Keratinocyte (primary cell): Measurements from ENCODE around the gene PDE8A. TPM values are rescaled to one million over a fixed set of nuclear protein-coding genes. Genes with fewer than 3 reads are reported as not detected.

Experiments
- DNase-seq: peaks from one replicate; pipeline ENCODE4 v3.0.0-alpha.2; 2011; ENCODE audit warnings: low read depth, missing footprints, low spot score
- FAIRE-seq: peaks from 2 replicates; lab custom pipeline; 2011; peaks lifted over from hg19 to GRCh38; lab: Jason Lieb, UNC
- H2AFZ ChIP-seq: 2 replicates; pipeline ENCODE4 v1.6.0; 2012; ENCODE audit warnings: low read length, control low read depth, inconsistent platforms; ENCODE audit not compliant: control insufficient read depth
- H3K27ac ChIP-seq: 2 replicates; pipeline ENCODE4 v1.5.1; 2011; ENCODE audit warnings: low read length; ENCODE audit not compliant: control insufficient read depth, insufficient read depth
- H3K27me3 ChIP-seq: 3 replicates; pipeline ENCODE4 v1.6.0; 2011; ENCODE audit warnings: low read length; ENCODE audit not compliant: control insufficient read depth, insufficient read depth; ENCODE audit errors: extremely low read depth
- H3K36me3 ChIP-seq, 2 experiments: 2 replicates in 1 of 2; 3 replicates in 1 of 2; pipeline ENCODE4 v1.5.1; 2011; ENCODE audit warnings: low read length in 2 of 2, mild to moderate bottlenecking in 1 of 2; ENCODE audit not compliant: control insufficient read depth in 2 of 2, insufficient read depth in 2 of 2; ENCODE audit errors: extremely low read depth in 1 of 2
- H3K4me1 ChIP-seq: 3 replicates; pipeline ENCODE4 v1.5.1; 2011; ENCODE audit warnings: low read length; ENCODE audit not compliant: control insufficient read depth, insufficient read depth; ENCODE audit errors: extremely low read depth
- H3K4me2 ChIP-seq: 3 replicates; pipeline ENCODE4 v1.6.0; 2011; ENCODE audit warnings: low read depth, low read length; ENCODE audit not compliant: control insufficient read depth, insufficient read depth; ENCODE audit errors: extremely low read depth
- H3K4me3 ChIP-seq, 3 experiments: fragments of 200-600 bp in 1 of 3; sonication (generic) in 1 of 3; 2 replicates in 2 of 3; 3 replicates in 1 of 3; pipeline ENCODE4 v1.5.1; 2011 to 2016; ENCODE audit warnings: low read length in 3 of 3, mild to moderate bottlenecking in 3 of 3, control low read depth in 2 of 3, inconsistent platforms in 1 of 3, low read depth in 1 of 3, mixed read lengths in 1 of 3, mixed run types in 1 of 3, moderate library complexity in 1 of 3; ENCODE audit not compliant: control insufficient read depth in 2 of 3, insufficient read depth in 2 of 3; ENCODE audit errors: extremely low read depth in 1 of 3
- H3K79me2 ChIP-seq: 2 replicates; pipeline ENCODE4 v1.6.0; 2012; ENCODE audit warnings: low read length; ENCODE audit not compliant: control insufficient read depth, insufficient read depth
- H3K9ac ChIP-seq: 3 replicates; pipeline ENCODE4 v1.6.0; 2011; ENCODE audit warnings: low read length; ENCODE audit not compliant: control insufficient read depth, insufficient read depth; ENCODE audit errors: extremely low read depth
- H3K9me1 ChIP-seq: 3 replicates; pipeline ENCODE4 v1.6.0; 2011; ENCODE audit warnings: low read length; ENCODE audit not compliant: control insufficient read depth, insufficient read depth; ENCODE audit errors: extremely low read depth
- H3K9me3 ChIP-seq: 2 replicates; pipeline ENCODE4 v1.5.1; 2012; ENCODE audit warnings: low read depth, low read length; ENCODE audit not compliant: control insufficient read depth
- H4K20me1 ChIP-seq: 3 replicates; pipeline ENCODE4 v1.6.0; 2011; ENCODE audit warnings: low read length; ENCODE audit not compliant: control insufficient read depth, insufficient read depth; ENCODE audit errors: extremely low read depth
- EZH2 ChIP-seq: IDR thresholded peaks from one replicate; pipeline ENCODE4 v1.6.1; 2012; ENCODE audit warnings: inconsistent platforms, mild to moderate bottlenecking, low read length, moderate library complexity
- dilution Hi-C: fragments of 300-500 bp; cut with MboI; formaldehyde crosslinking; loops from one replicate; pipeline ENCODE4 v1.7.0; 2020; ENCODE audit warnings: low sequenced_read_pairs; ENCODE audit not compliant: extremely low pct_ligation_motif_present
- polyA plus RNA-seq, 5 experiments: library from polyadenylated mRNA; depleted of rRNA in 3 of 5; stranded (reverse) in 3 of 5; stranded (forward) in 1 of 5; unstranded in 1 of 5; fragments of >200 nt; gene quantifications; 1 replicate in 1 of 5; 2 replicates in 3 of 5; 3 replicates in 1 of 5; pipeline versions ENCODE4 v1.2.1 to v1.2.3, GENCODE V29; 2011 to 2012; ENCODE audit warnings: missing spikeins in 2 of 5, low read depth in 1 of 5, low replicate concordance in 1 of 5
- TF ChIP-seq, protein P1 (sequence below), 3 experiments: IDR thresholded peaks in 1 of 3; conservative IDR thresholded peaks in 1 of 3; optimal IDR thresholded peaks in 1 of 3; 2 replicates in 2 of 3; 3 replicates in 1 of 3; pipeline versions ENCODE3 to v1.5.1; 2011; ENCODE audit warnings: low read length in 3 of 3, mild to moderate bottlenecking in 3 of 3, moderate library complexity in 2 of 3, control low read depth in 1 of 3, inconsistent platforms in 1 of 3; ENCODE audit not compliant: insufficient read depth in 2 of 3; ENCODE audit errors: extremely low read depth in 1 of 3

Gene PDE8A
- polyA plus RNA-seq, 1 donor (not counting 4 experiments of a cell fraction or from before 2014, with no cell fraction given) = 24.1 TPM

- no peak overlapping the region for H3K9ac ChIP-seq
- dilution Hi-C loops = no loop called here
Observed at GRCh38 chr15:85112997-85113396, 131.3 kb downstream of the PDE8A start.

GRCh38 chr15:85114886-85115285, 133.2 kb downstream of the PDE8A start:
- Histone ChIP-seq H3K4me3 (no peak overlapping the region), H3K4me1 (peaks cover 4% of the 10 kb centered on the region), H2AFZ (no peak overlapping the region), H3K79me2 (no peaks in the 10 kb centered on the region), H3K4me2 (no peak overlapping the region), H3K27ac (no peak overlapping the region), H3K27me3 (no peaks in the 10 kb centered on the region), H3K9ac (no peak overlapping the region), H3K36me3 (peaks cover 0 to 6% of the 10 kb centered on the region in 2 experiments), H3K9me1 (no peaks in the 10 kb centered on the region), H4K20me1 (no peaks in the 10 kb centered on the region), H3K9me3 (no peaks in the 10 kb centered on the region)
- dilution Hi-C loops = no loop called here
- DNase-seq (no peak), FAIRE-seq (no peak)
- no peak for TF ChIP-seq EZH2
- TF ChIP-seq, protein P1, sequence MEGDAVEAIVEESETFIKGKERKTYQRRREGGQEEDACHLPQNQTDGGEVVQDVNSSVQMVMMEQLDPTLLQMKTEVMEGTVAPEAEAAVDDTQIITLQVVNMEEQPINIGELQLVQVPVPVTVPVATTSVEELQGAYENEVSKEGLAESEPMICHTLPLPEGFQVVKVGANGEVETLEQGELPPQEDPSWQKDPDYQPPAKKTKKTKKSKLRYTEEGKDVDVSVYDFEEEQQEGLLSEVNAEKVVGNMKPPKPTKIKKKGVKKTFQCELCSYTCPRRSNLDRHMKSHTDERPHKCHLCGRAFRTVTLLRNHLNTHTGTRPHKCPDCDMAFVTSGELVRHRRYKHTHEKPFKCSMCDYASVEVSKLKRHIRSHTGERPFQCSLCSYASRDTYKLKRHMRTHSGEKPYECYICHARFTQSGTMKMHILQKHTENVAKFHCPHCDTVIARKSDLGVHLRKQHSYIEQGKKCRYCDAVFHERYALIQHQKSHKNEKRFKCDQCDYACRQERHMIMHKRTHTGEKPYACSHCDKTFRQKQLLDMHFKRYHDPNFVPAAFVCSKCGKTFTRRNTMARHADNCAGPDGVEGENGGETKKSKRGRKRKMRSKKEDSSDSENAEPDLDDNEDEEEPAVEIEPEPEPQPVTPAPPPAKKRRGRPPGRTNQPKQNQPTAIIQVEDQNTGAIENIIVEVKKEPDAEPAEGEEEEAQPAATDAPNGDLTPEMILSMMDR (optimal IDR thresholded peaks at IDR 0.05 in 1 of 3, IDR thresholded peaks at IDR 0.05 in 1 of 3, conservative IDR thresholded peaks at IDR 0.05 in 1 of 3; ENCODE audit: extremely low read depth in 1 of 3, insufficient read depth in 2 of 3, low read length in 3 of 3) = no peak

More at GRCh38 chr15:85112997-85113396, 131.3 kb downstream of the PDE8A start:
- Histone ChIP-seq H2AFZ (no peak overlapping the region), H3K27ac (no peak overlapping the region), H4K20me1 (no peaks in the 10 kb centered on the region), H3K79me2 (no peaks in the 10 kb centered on the region), H3K4me2 (no peak overlapping the region), H3K4me3 (no peak overlapping the region), H3K36me3 (peaks cover 0 to 6% of the 10 kb centered on the region in 2 experiments), H3K4me1 (peaks cover 4% of the 10 kb centered on the region), H3K9me1 (no peaks in the 10 kb centered on the region), H3K9me3 (no peaks in the 10 kb centered on the region), H3K27me3 (no peaks in the 10 kb centered on the region)
- DNase-seq (no peak), FAIRE-seq (no peak)
- TF ChIP-seq EZH2 = no peak
- TF ChIP-seq, protein P1 (optimal IDR thresholded peaks at IDR 0.05 in 1 of 3, IDR thresholded peaks at IDR 0.05 in 1 of 3, conservative IDR thresholded peaks at IDR 0.05 in 1 of 3; ENCODE audit: extremely low read depth in 1 of 3, insufficient read depth in 2 of 3, low read length in 3 of 3) = no peak
